GM12891 (cell line): ENCODE measurements around the gene TAF10.

Experiments
- DNase-seq: peaks from one replicate; pipeline ENCODE4 v3.0.0; 2011; ENCODE audit warnings: low spot score; ENCODE audit not compliant: insufficient read length
- FAIRE-seq: peaks from 2 replicates; lab custom pipeline; 2011; peaks lifted over from hg19 to GRCh38; lab: Jason Lieb, UNC
- PAX5 ChIP-seq: IDR thresholded peaks from 2 replicates; pipeline ENCODE4 v1.6.1; 2011; ENCODE audit warnings: low read length, moderate library complexity, mild to moderate bottlenecking; ENCODE audit not compliant: insufficient read depth, severe bottlenecking
- POLR2A ChIP-seq: IDR thresholded peaks from 2 replicates; pipeline ENCODE4 v1.6.1; 2011; ENCODE audit warnings: low read depth, low read length, control low read depth
- POLR2AphosphoS5 ChIP-seq: IDR thresholded peaks from 2 replicates; pipeline ENCODE4 v1.6.1; 2011; ENCODE audit warnings: low read depth, low read length, control low read depth
- POU2F2 ChIP-seq: IDR thresholded peaks from 2 replicates; pipeline ENCODE4 v1.6.1; 2011; ENCODE audit warnings: low read depth, mild to moderate bottlenecking, control low read depth, low read length, moderate library complexity
- SPI1 ChIP-seq: IDR thresholded peaks from 2 replicates; pipeline ENCODE4 v1.6.1; 2011; ENCODE audit warnings: low read depth, low read length, control low read depth
- TAF1 ChIP-seq: IDR thresholded peaks from 2 replicates; pipeline ENCODE4 v1.6.1; 2011; ENCODE audit warnings: low read depth, low read length, control low read depth

TAF10 gene

DNA sequence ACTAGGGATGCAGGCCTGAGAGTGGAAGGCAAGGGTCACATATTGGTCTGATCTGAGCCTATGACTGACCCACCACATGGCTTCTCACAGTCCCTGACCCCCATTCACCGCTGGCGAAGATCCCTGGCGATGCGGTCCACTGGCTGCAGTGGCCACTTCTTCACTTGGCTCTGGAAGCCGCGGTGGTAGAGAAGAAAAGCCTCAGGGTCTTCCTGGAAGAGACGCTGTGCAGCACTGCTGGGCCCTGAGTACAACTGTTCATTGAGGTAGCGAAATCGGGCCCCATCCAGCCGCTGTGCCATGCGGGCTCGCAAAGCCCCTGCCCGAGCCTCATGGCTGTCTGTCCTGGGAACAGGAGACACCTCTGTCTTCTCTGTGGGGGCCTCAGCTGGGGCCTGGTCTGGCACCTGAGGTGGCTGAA, 11.0 kb downstream of the TAF10 start:
- TF ChIP-seq SPI1 (no peak), POLR2A (no peak), PAX5 (no peak), TAF1 (no peak)
- no peak for DNase-seq
- no peak for FAIRE-seq

DNA sequence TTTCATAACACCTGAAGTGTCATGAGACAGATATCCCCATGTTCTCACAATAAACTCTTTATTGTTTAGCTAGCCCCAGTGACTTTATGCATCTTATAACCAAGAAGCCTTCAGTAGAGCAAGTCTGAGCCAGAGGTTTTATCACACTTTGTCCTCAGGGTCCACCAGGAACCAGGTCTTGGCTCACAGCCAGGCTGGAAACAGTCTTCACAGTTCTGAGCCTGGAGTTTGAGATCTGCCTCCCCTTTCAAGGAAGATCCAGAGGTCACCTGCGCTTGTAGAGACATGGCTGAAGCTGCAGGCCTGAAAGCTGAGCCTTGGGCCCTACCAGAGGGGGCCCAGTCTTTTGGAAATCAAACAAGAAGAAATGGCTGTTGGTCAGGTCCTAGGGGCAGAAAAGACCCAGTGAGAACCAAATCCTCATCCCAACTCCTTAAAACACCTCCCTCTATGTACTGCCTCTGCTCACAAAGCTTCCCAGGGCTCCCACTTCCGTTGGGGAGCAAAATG, 12.1 kb downstream of the TAF10 start:
- FAIRE-seq (no peak), DNase-seq (no peak)

DNA sequence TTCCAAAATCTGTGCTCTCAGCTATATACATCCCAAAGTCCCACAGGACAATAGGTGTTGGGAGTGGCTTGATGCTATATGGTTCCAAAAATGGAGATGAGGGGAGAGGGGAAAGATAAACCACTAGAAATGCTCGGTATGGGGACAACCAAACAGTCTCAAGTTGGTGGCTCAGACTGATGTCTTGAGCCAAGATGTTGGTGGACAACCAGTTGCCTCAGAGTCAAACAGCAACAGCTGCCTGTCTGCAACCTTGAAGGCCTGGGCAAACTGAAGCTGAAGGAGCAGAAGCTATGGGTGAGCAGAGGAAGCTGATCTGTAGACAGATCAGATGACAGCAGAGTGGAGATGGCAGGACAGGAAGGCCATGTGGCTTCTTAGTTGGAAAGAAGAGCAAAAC, 12.6 kb downstream of the TAF10 start:
- no peak for TF ChIP-seq POLR2A
- no peak for TF ChIP-seq POU2F2
- TF ChIP-seq POLR2AphosphoS5 = no peak
- no peak for TF ChIP-seq PAX5
- TF ChIP-seq TAF1 = no peak
- TF ChIP-seq SPI1 = no peak
- no peak for FAIRE-seq
- no peak for DNase-seq

More for the DNA sequence above, 12.1 kb downstream of the TAF10 start:
- TF ChIP-seq TAF1 (no peak), PAX5 (no peak), POU2F2 (no peak), SPI1 (no peak)

DNA sequence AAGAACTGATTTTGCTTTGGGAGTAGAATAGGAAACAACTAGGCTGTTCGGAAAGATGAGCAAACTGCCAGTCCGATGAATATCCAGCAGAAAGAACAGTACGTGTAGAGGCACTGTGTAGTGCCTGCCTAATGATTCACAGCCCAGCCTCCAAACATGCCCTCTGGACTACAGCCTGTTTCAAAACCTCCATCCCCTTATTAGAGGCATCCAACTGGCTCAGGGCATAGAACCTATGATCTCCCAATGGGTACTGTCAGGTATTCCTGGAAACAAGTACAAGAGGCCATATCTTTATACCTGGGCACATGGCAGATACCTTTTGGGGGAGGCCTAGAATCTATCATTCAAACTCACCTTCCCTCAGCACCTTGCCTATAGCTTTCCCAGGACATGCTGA, 13.5 kb downstream of the TAF10 start:
- FAIRE-seq (no peak), DNase-seq (no peak)
- TF ChIP-seq TAF1 (no peak), POLR2A (no peak), PAX5 (no peak), SPI1 (no peak), POU2F2 (no peak), POLR2AphosphoS5 (no peak)

DNA sequence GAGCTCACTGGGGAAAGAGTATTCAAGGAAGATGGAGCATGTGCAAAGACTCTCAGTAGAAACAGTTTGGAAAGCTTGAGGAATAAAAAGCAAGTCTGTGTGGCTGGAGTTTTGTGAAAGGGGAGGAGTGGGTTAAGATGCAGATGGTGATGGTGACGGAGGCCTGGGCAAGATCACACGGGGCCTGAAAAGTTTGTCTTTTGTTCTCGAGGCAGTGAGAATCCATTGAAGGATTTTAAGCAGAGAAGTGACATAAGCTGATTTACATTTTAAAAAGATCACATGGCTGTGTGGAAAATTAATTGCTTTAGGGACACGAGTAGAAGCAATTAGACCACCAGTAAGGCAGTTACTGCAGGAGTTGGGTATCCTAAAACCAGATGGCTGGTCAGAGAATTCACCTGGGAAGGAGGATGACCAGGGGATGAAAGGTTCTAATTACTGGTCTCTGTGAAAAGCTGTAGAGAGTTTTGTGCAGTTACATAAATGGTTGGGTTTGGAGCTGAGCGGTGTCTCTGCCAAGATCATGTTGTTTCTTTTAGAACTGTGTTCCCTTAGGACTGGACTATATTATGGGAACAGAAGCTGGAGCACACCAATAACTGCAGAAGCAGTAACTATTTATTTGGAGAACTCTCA, 15.7 kb downstream of the TAF10 start:
- DNase-seq (no peak), FAIRE-seq (no peak)
- no peak for TF ChIP-seq POU2F2
- no peak for TF ChIP-seq TAF1
- TF ChIP-seq POLR2A = no peak

DNA sequence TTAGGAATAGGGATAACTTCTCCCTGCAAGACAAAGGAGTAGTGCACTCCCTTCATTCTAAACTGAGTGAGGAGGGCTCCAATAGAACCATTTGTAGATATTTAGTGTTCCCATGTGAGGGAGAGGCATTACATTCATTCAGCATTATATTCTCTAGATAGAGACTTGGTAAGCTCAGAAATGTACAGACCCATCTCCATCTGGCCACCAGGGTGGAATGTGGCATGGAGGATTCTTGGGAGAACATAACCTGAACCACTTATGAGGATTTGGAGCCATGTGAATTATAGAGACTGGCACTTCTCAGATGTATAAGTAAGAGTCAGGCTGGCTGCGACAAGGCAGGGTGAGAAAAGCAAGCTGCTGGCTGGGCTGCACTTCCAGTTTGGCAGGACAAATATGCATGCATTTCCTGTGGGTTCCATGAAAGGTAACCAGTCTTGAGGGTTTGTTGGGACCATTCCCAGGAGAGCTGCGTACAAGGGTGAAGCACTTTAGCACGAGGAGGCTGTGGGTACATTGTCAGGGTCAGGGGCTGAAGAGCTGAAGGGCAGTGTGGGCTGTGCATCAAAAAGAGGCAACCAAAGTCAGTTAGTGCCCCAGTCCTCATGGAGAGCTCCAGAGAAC, 17.8 kb downstream of the TAF10 start:
- no peak for FAIRE-seq
- no peak for DNase-seq
- TF ChIP-seq SPI1 (no peak), TAF1 (no peak), POLR2A (no peak), POU2F2 (no peak), PAX5 (no peak), POLR2AphosphoS5 (no peak)

DNA sequence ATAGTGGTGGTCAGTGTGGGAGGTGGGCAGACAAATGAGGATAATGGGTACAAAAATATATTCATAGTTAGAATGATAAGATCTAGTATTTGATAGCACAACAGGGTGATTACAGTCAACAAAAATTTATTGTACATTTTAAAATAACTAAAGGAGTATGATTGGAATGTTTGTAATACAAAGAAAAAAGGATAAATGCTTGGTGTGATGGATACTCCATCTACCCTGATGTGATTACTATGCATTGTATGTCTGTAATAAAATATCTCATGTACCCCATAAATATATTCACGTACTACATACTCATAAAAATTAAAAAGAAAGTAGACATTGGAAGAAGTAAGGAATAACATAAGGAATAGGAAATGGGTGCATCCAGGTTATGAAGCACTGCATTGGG, 24.0 kb downstream of the TAF10 start:
- no peak for TF ChIP-seq TAF1
- no peak for TF ChIP-seq POLR2AphosphoS5
- TF ChIP-seq SPI1 = no peak
- TF ChIP-seq POU2F2 = no peak
- no peak for TF ChIP-seq PAX5
- TF ChIP-seq POLR2A = no peak
- FAIRE-seq = no peak
- no peak for DNase-seq

DNA sequence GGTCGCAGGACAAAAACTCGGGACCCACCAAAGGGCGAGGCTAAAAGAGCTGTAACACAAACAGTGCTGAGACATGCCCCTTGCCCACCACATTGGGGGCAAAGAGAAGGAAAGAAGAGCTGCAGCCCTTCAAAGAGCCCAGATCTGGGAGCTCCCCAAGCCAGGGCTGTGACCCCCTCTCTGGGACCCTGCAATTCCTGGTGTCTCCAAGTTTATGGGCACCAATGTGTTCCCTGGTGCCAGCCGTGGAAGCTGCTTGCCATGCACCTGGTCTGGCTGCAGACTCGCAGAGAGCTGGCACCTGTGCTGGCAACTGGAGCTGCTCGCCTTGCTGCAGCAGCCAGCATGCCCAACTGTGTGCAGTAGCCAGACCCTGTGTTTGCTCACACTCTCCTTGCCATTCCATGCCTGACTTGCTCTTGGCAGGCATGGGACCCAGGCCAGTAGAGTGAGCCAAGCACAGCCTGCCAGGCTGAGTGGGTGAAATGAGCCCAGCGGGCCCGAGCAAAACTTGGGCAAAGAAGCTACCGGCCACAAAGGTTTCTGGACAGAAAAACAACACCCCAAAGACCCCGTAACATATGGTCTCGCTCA, 24.6 kb downstream of the TAF10 start:
- DNase-seq (no peak), FAIRE-seq (no peak)
- TF ChIP-seq POU2F2 = no peak
- TF ChIP-seq SPI1 = no peak

DNA sequence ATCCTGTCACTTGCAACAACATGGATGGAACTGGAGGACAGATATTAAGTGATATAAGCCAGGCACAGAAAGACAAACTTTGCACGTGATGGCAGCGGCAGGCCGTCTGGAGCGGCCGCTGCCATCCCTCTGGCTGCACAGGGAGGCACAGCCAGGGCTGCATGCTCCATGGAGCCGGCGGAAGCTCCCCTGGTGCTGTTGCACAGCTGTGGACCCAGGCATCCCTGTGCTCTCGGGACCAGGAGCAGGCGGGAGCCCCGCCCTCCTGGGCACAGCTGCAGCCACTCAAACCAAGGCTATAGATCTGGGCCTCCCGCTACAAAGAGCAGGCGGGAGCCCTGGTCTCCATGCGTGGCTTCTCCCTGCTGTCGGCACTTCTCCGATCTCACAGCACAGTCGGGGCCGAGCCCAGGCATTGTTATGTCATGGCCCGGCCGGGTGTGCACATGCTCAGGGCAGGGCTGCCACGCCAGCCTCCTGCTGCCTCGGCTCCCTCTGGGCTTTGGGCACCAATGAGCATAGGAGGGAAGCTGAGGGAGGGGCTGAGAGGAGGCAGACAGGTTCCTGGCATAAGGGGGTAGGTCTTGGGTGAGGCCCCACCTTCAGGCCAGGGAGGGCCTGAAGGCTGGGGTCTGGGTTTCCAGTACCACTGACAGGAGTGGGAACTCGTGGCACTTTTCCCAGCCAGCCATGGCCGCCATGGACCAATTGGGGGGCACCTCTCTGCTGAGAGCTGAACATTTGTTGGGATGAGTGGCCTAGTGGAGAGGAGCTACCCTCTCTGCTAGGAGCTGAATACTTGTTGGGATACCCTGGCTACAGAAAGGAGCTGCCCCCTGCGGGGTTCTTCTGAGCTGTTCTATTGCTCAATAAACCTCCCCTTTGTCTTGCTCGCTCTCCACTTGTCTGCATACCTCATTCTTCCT, 25.3 kb downstream of the TAF10 start:
- TF ChIP-seq SPI1 = no peak
- no peak for TF ChIP-seq PAX5
- TF ChIP-seq POLR2AphosphoS5 = no peak
- TF ChIP-seq POU2F2 = no peak
- TF ChIP-seq TAF1 = no peak
- TF ChIP-seq POLR2A = no peak
- DNase-seq (no peak), FAIRE-seq (no peak)
